K562 (cell line): ENCODE results near the gene SHISA5. TPM values are rescaled to one million over a fixed set of nuclear protein-coding genes. Genes with fewer than 3 reads are reported as not detected.

Experiments used
- ATAC-seq: fragments of 200-7000 bp; cut with Tn5 transposase; 3 replicates; pipeline ENCODE4 v1.9.1; 2020; ENCODE audit warnings: moderate library complexity
- BruUV-seq: library from RNA; stranded (reverse); fragments of 400-500 nt; replicated peaks from 2 replicates; lab custom pipeline; 2021; lab: Mats Ljungman, UMichigan
- CTCF ChIA-PET: fragments of 300-600 bp; formaldehyde crosslinking; extraction: SDS; loops from one replicate; lab custom pipeline; 2021; ENCODE audit warnings: low intra/inter-chr PET ratio; lab: Yijun Ruan, JAX
- POLR2A ChIA-PET: fragments of 300-600, 350-650 bp; sonication (Branson Sonifier 250); formaldehyde crosslinking; extraction: SDS; loops from one replicate; lab custom pipeline; 2021; ENCODE audit warnings: antibody characterized with exemption, inconsistent platforms; lab: Yijun Ruan, JAX
- DNase-seq, 4 experiments: peaks; one replicate each; pipeline versions ENCODE4 v3.0.0 to v3.0.0-alpha.2; 2011 to 2018; ENCODE audit warnings: low spot score in 3 of 4, mixed read lengths in 3 of 4; ENCODE audit errors: extremely low read depth in 1 of 4
- FAIRE-seq: peaks from 2 replicates; lab custom pipeline; 2011; peaks lifted over from hg19 to GRCh38; lab: Jason Lieb, UNC
- H2AFZ ChIP-seq: 2 replicates; pipeline ENCODE4 v1.6.0; 2011; ENCODE audit warnings: low read depth, low read length, control low read depth, inconsistent platforms
- H3K27ac ChIP-seq: fragments of 200-600 bp; 3 replicates; pipeline ENCODE4 v1.8.0; 2011; ENCODE audit warnings: low read depth, mild to moderate bottlenecking, control low read depth, inconsistent platforms, low read length, moderate library complexity, mixed read lengths; ENCODE audit errors: extremely low read depth
- H3K27me3 ChIP-seq, 2 experiments: fragments of 300-600 bp in 1 of 2; 2 replicates in 1 of 2; 3 replicates in 1 of 2; pipeline versions ENCODE4 v1.6.0 to v1.8.0; 2011; ENCODE audit warnings: inconsistent platforms in 2 of 2, low read length in 2 of 2, mild to moderate bottlenecking in 1 of 2, mixed read lengths in 1 of 2, moderate library complexity in 1 of 2; ENCODE audit not compliant: control insufficient read depth in 2 of 2, insufficient read depth in 2 of 2
- H3K36me3 ChIP-seq: fragments of 300-600 bp; 3 replicates; pipeline ENCODE4 v1.8.0; 2011; ENCODE audit warnings: mild to moderate bottlenecking, low read length, inconsistent platforms; ENCODE audit not compliant: control insufficient read depth, insufficient read depth
- H3K4me1 ChIP-seq, 2 experiments: fragments of 200-600 bp in 1 of 2; replicated peaks in 1 of 2; 2 replicates in 1 of 2; 3 replicates in 1 of 2; pipeline versions ENCODE4 v1.5.1 to v1.8.0; 2011; ENCODE audit warnings: inconsistent platforms in 2 of 2, low read length in 2 of 2, mild to moderate bottlenecking in 1 of 2, mixed read lengths in 1 of 2, moderate library complexity in 1 of 2; ENCODE audit not compliant: control insufficient read depth in 2 of 2, insufficient read depth in 2 of 2
- H3K4me2 ChIP-seq: 2 replicates; pipeline ENCODE4 v1.6.1; 2011; ENCODE audit warnings: low read length, control low read depth, inconsistent platforms, mixed read lengths; ENCODE audit not compliant: insufficient read depth
- H3K4me3 ChIP-seq: fragments of 200-600 bp; sonication (generic), shearing (Covaris generic); 2 replicates; pipeline ENCODE4 v1.5.1; 2016; ENCODE audit warnings: control low read depth, inconsistent platforms
- H3K79me2 ChIP-seq: fragments of 200-600 bp; 3 replicates; pipeline ENCODE4 v1.8.0; 2011; ENCODE audit warnings: low read length, inconsistent platforms; ENCODE audit not compliant: control insufficient read depth, insufficient read depth
- H3K9ac ChIP-seq, 2 experiments: 2 replicates each; pipeline versions ENCODE4 v1.6.0 to v1.6.1; 2011; ENCODE audit warnings: low read depth in 2 of 2, low read length in 2 of 2, control low read depth in 1 of 2, inconsistent platforms in 1 of 2, mild to moderate bottlenecking in 1 of 2, mixed read lengths in 1 of 2; ENCODE audit not compliant: insufficient read depth in 1 of 2
- H3K9me1 ChIP-seq: one replicate; pipeline ENCODE4 v1.6.0; 2011; ENCODE audit warnings: inconsistent platforms, mild to moderate bottlenecking, low read length, moderate library complexity; ENCODE audit not compliant: control insufficient read depth, insufficient read depth
- H3K9me3 ChIP-seq: replicated peaks from 2 replicates; pipeline ENCODE4 v1.5.1; 2011; ENCODE audit warnings: low read depth, low read length, inconsistent platforms; ENCODE audit not compliant: control insufficient read depth, insufficient read depth
- H4K20me1 ChIP-seq: replicated peaks from 2 replicates; pipeline ENCODE4 v1.6.1; 2011; ENCODE audit warnings: low read length, inconsistent platforms, mixed read lengths; ENCODE audit not compliant: control insufficient read depth, insufficient read depth
- CAMTA2 ChIP-seq: fragments of 250-450 bp; sonication (Bioruptor Pico); conservative IDR thresholded peaks from 2 replicates; pipeline ENCODE4 v1.5.1; 2022
- EZH2 ChIP-seq: IDR thresholded peaks from 2 replicates; pipeline ENCODE4 v1.6.1; 2012; ENCODE audit warnings: low read depth, mild to moderate bottlenecking, inconsistent platforms, low read length, borderline replicate concordance
- HIVEP1 ChIP-seq: fragments of 250-450 bp; sonication (Bioruptor Pico); IDR thresholded peaks from 2 replicates; pipeline ENCODE4 v1.4.0; 2020; ENCODE audit warnings: mild to moderate bottlenecking
- IRF2 ChIP-seq: sonication (generic); formaldehyde crosslinking; IDR thresholded peaks from 2 replicates; pipeline ENCODE4 v1.8.1; 2022; ENCODE audit warnings: mild to moderate bottlenecking, missing genetic modification reagents
- KLF16 ChIP-seq: IDR thresholded peaks from 2 replicates; pipeline ENCODE4 v1.6.1; 2016; ENCODE audit warnings: antibody characterized with exemption
- MECOM ChIP-seq: fragments of 250-450 bp; sonication (Bioruptor Pico); IDR thresholded peaks from 2 replicates; pipeline ENCODE4 v1.8.0; 2022; ENCODE audit warnings: inconsistent platforms
- RBM39 ChIP-seq: fragments of 200-400 bp; formaldehyde crosslinking; optimal IDR thresholded peaks from 2 replicates; pipeline ENCODE3; 2018; ENCODE audit warnings: low read depth, low read length
- SP2 ChIP-seq: IDR thresholded peaks from 2 replicates; pipeline ENCODE4 v1.6.1; 2011; ENCODE audit warnings: mild to moderate bottlenecking, low read depth, low read length, moderate library complexity; ENCODE audit not compliant: poor library complexity, severe bottlenecking; ENCODE audit errors: extremely low read depth
- TCF15 ChIP-seq: fragments of 250-450 bp; sonication (Bioruptor Pico); IDR thresholded peaks from 2 replicates; pipeline ENCODE4 v1.8.0; 2022; ENCODE audit warnings: moderate library complexity, mild to moderate bottlenecking, inconsistent platforms
- ZNF143 ChIP-seq: sonication (generic); formaldehyde crosslinking; IDR thresholded peaks from 2 replicates; pipeline ENCODE4 v1.9.0; 2022; ENCODE audit warnings: mild to moderate bottlenecking, missing genetic modification reagents
- WGBS: fragments of 100-300 bp; shearing (Covaris generic); methylation state at CpG from one replicate; pipeline ENCODE4 v1.1.6; 2016; ENCODE audit warnings: low coverage, mixed read lengths; ENCODE audit not compliant: insufficient coverage; ENCODE audit errors: missing lambda C conversion rate; 5-methylcytosine and 5-hydroxymethylcytosine counted together
- in situ Hi-C: fragments of 300-500 bp; cut with MboI; formaldehyde crosslinking; loops from 4 replicates; pipeline ENCODE4 v1.15.0; 2018; ENCODE audit warnings: inconsistent platforms, mixed read lengths
- intact Hi-C: fragments of 100-400 bp; cut with micrococcal nuclease; formaldehyde crosslinking; loops from 2 replicates; pipeline ENCODE4 v1.14.2; 2022
- polyA plus RNA-seq, 8 experiments: library from polyadenylated mRNA; depleted of rRNA in 4 of 8; stranded (reverse) in 5 of 8; unstranded in 3 of 8; fragments of >200 nt; fragmentation: Nextera tagmentation in 2 of 8; fragmentation: Illumina TruSeq in 1 of 8; extraction: Ambion mirVana in 2 of 8; extraction: Trizol in 1 of 8; gene quantifications; 2 replicates each; pipeline versions ENCODE4 v1.2.1 to v1.2.3, GENCODE V29; 2011 to 2014; ENCODE audit warnings: inconsistent platforms in 1 of 8, missing spikeins in 1 of 8
- total RNA-seq, 7 experiments: library from RNA; depleted of rRNA in 6 of 7; stranded (reverse); fragments of >200 nt in 6 of 7; fragmentation: Illumina TruSeq in 2 of 7; extraction: Trizol in 2 of 7; gene quantifications; 2 replicates each; pipeline versions ENCODE4 v1.2.1 to v1.2.3, GENCODE V29; 2011 to 2021; ENCODE audit warnings: low replicate concordance in 1 of 7
- TF ChIP-seq, protein P1 (sequence below): IDR thresholded peaks from 2 replicates; pipeline ENCODE4 v1.6.1; 2012; ENCODE audit warnings: low read depth, low read length, improper control_type of control experiment, borderline replicate concordance

The SHISA5 gene
- total and polyA plus RNA-seq, 9 of the 15 experiments (the other 6 are each of a cell fraction or from before 2014, with no cell fraction given), result 8.4 to 85.8 (median 56.1) TPM

DNA sequence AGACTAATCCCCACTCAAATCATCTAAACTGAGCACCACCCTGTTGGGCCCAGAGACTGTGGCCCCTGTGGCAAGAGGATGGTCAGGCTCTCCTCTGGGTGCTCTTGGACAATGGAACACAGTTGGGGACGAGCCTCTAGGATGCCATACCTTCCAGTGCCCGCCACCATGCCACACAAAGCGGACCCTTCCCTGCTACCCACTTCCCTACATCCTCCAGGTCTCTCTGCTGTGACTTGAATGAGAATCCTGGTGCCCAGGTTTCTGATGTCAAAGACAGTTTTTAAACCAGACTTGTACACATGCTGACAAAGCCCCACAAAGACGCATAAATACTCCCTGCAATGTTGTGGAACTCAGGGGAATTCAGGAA lies 68.8 kb downstream of the SHISA5 start:
- ChIA-PET POLR2A (interaction anchor here (0.7 to 2.3 kb wide), 4 partner anchors 11 to 523 kb away, joined by 4 to 21 read pairs (median 6); partner anchors contain the start of gene ATRIP), CTCF (interaction anchor here (0.6 to 4.6 kb wide), 7 partner anchors 34 to 281 kb away, joined by 3 to 59 read pairs (median 4); no protein-coding TSS in a partner anchor)
- Histone ChIP-seq H3K4me3 (no peak overlapping the region), H3K36me3 (peaks cover 32% of the 10 kb centered on the region; the same call in 2 of the 3 replicates), H3K9me1 (peaks cover 6% of the 10 kb centered on the region), H3K27ac (no peak overlapping the region), H3K9me3 (no peaks in the 10 kb centered on the region), H3K9ac (no peak overlapping the region), H3K27me3 (no peaks in the 10 kb centered on the region), H2AFZ (no peak overlapping the region), H3K4me1 (peaks cover 15 to 17% of the 10 kb centered on the region in 2 experiments; a peak in 4 of 5 replicates), H3K79me2 (peaks cover 16% of the 10 kb centered on the region), H3K4me2 (no peak overlapping the region), H4K20me1 (no peaks in the 10 kb centered on the region)
- TF ChIP-seq EZH2 (no peak), RBM39 (no peak), TCF15 (no peak), MECOM (CRISPR knock-in tag) (no peak), ZNF143 (CRISPR knock-in tag) (no peak), KLF16 (no peak), CAMTA2 (CRISPR knock-in tag) (no peak), HIVEP1 (CRISPR knock-in tag) (no peak), IRF2 (CRISPR knock-in tag) (no peak), SP2 (no peak)
- TF ChIP-seq, protein P1, sequence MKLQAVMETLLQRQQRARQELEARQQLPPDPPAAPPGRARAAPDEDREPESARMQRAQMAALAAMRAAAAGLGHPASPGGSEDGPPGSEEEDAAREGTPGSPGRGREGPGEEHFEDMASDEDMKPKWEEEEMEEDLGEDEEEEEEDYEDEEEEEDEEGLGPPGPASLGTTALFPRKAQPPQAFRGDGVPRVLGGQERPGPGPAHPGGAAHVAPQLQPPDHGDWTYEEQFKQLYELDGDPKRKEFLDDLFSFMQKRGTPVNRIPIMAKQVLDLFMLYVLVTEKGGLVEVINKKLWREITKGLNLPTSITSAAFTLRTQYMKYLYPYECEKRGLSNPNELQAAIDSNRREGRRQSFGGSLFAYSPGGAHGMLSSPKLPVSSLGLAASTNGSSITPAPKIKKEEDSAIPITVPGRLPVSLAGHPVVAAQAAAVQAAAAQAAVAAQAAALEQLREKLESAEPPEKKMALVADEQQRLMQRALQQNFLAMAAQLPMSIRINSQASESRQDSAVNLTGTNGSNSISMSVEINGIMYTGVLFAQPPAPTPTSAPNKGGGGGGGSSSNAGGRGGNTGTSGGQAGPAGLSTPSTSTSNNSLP, result no peak
- ATAC-seq (no peak), DNase-seq (no peak), FAIRE-seq (no peak)
- intact Hi-C loops, result no loop called here
- no TSS peak for BruUV-seq
- 100% methylated on average over 3 of the region's 4 CpGs for WGBS
- in situ Hi-C loops, result loop anchor here (5.0 to 10.0 kb wide), 4 partner anchors 33 to 240 kb away; no protein-coding TSS in a partner anchor
